A549 (cell line): ENCODE measurements around the gene LIG1. TPM values are rescaled to one million over a fixed set of nuclear protein-coding genes. Genes with fewer than 3 reads are reported as not detected.

ENCODE experiments used
- ATAC-seq, 2 experiments: fragments of 200-7000 bp in 1 of 2; fragments of >200 bp in 1 of 2; cut with Nextera tagmentation in 1 of 2; cut with Tn5 transposase in 1 of 2; 3 replicates each; pipeline versions ENCODE4 v1.8.0 to v1.9.1; 2018 to 2020; ENCODE audit warnings: mild to moderate bottlenecking in 1 of 2, moderate library complexity in 1 of 2
- CTCF ChIA-PET: fragments of 300-600 bp; sonication (Branson Sonifier 250); formaldehyde crosslinking; extraction: SDS; loops from one replicate; lab custom pipeline; 2021; ENCODE audit warnings: antibody characterized with exemption, inconsistent platforms; lab: Yijun Ruan, JAX
- POLR2A ChIA-PET: fragments of 350-600 bp; formaldehyde crosslinking; extraction: SDS; loops from one replicate; lab custom pipeline; 2021; ENCODE audit warnings: antibody characterized with exemption, inconsistent platforms; lab: Yijun Ruan, JAX
- DNase-seq, 2 experiments: peaks; one replicate each; pipeline versions ENCODE4 v3.0.0 to v3.0.0-alpha.2; 2011 to 2016; ENCODE audit warnings: low read depth in 1 of 2, low spot score in 1 of 2
- FAIRE-seq: peaks from 2 replicates; lab custom pipeline; 2011; peaks lifted over from hg19 to GRCh38; lab: Jason Lieb, UNC
- H3K27ac ChIP-seq, 2 experiments: fragments of >200 bp; sonication (Bioruptor Twin); formaldehyde crosslinking; 3 replicates each; pipeline ENCODE4 v1.5.1; 2016 to 2017
- H3K4me1 ChIP-seq: fragments of >200 bp; sonication (Bioruptor Twin); formaldehyde crosslinking; 3 replicates; pipeline ENCODE4 v1.6.1; 2016
- H3K4me2 ChIP-seq: fragments of >200 bp; sonication (Bioruptor Twin); formaldehyde crosslinking; 3 replicates; pipeline ENCODE4 v1.6.1; 2016
- H3K4me3 ChIP-seq: fragments of >200 bp; sonication (Bioruptor Twin); formaldehyde crosslinking; 3 replicates; pipeline ENCODE4 v1.5.1; 2016
- H3K9me3 ChIP-seq: fragments of >200 bp; sonication (Bioruptor Twin); formaldehyde crosslinking; 3 replicates; pipeline ENCODE4 v1.6.1; 2016
- CBX2 ChIP-seq: fragments of 200-600 bp; sonication (generic); IDR thresholded peaks from 2 replicates; pipeline ENCODE4 v1.6.1; 2016; ENCODE audit warnings: low read depth, mild to moderate bottlenecking, borderline replicate concordance
- CEBPB ChIP-seq, 2 experiments: fragments of >200 bp in 1 of 2; sonication (Bioruptor Twin) in 1 of 2; formaldehyde crosslinking in 1 of 2; IDR thresholded peaks; 2 replicates each; pipeline ENCODE4 v1.6.1; 2012 to 2016
- E2F6 ChIP-seq: IDR thresholded peaks from 2 replicates; pipeline ENCODE4 v1.6.1; 2012; ENCODE audit warnings: low read depth, borderline replicate concordance
- EHF ChIP-seq: fragments of 250-450 bp; sonication (Bioruptor Pico); IDR thresholded peaks from 2 replicates; pipeline ENCODE4 v1.5.0; 2020; ENCODE audit warnings: mild to moderate bottlenecking
- FOXS1 ChIP-seq: fragments of 250-450 bp; sonication (Bioruptor Pico); IDR thresholded peaks from 2 replicates; pipeline ENCODE4 v1.5.0; 2020; ENCODE audit warnings: mild to moderate bottlenecking, moderate library complexity
- HDAC2 ChIP-seq: fragments of 200-600 bp; sonication (generic); IDR thresholded peaks from 2 replicates; pipeline ENCODE4 v1.6.1; 2016
- HMGXB4 ChIP-seq: fragments of 250-450 bp; sonication (Bioruptor Pico); IDR thresholded peaks from 2 replicates; pipeline ENCODE4 v1.5.0; 2021; ENCODE audit warnings: mild to moderate bottlenecking, moderate library complexity, borderline replicate concordance
- HOXB13 ChIP-seq: fragments of 250-450 bp; sonication (Bioruptor Pico); IDR thresholded peaks from 2 replicates; pipeline ENCODE4 v1.5.0; 2020; ENCODE audit warnings: low read depth, mild to moderate bottlenecking, moderate library complexity
- KDM1A ChIP-seq: fragments of 200-600 bp; sonication (generic); IDR thresholded peaks from 2 replicates; pipeline ENCODE4 v1.6.1; 2016; ENCODE audit warnings: low read depth, mild to moderate bottlenecking
- MAZ ChIP-seq: fragments of 150-350 bp; IDR thresholded peaks from 2 replicates; pipeline ENCODE4 v1.6.1; 2014; ENCODE audit warnings: antibody characterized with exemption, low read depth, low read length, borderline replicate concordance
- MYC ChIP-seq: IDR thresholded peaks from 2 replicates; pipeline ENCODE4 v1.6.1; 2012; ENCODE audit warnings: mild to moderate bottlenecking, inconsistent platforms, low read length, improper control_type of control experiment, borderline replicate concordance
- NFE2L2 ChIP-seq: fragments of 150-350 bp; conservative IDR thresholded peaks from 2 replicates; pipeline ENCODE4 v1.6.1; 2014; ENCODE audit warnings: low read length
- PHF8 ChIP-seq: fragments of 200-600 bp; sonication (generic); IDR thresholded peaks from 2 replicates; pipeline ENCODE4 v1.6.1; 2016; ENCODE audit warnings: low read depth, mild to moderate bottlenecking, antibody characterized with exemption, moderate library complexity, borderline replicate concordance
- RARB ChIP-seq: fragments of 250-450 bp; sonication (Bioruptor Pico); IDR thresholded peaks from 2 replicates; pipeline ENCODE4 v1.8.0; 2021; ENCODE audit warnings: mild to moderate bottlenecking, moderate library complexity
- RCOR1 ChIP-seq: fragments of 150-350 bp; IDR thresholded peaks from 2 replicates; pipeline ENCODE4 v1.6.1; 2014; ENCODE audit warnings: antibody characterized with exemption, low read length, low read depth
- REST ChIP-seq: fragments of 200-600 bp; sonication (generic); IDR thresholded peaks from 2 replicates; pipeline ENCODE4 v1.6.1; 2016; ENCODE audit warnings: antibody characterized with exemption, mild to moderate bottlenecking, moderate library complexity
- SMC3 ChIP-seq: fragments of >200 bp; sonication (Bioruptor Twin); formaldehyde crosslinking; IDR thresholded peaks from 3 replicates; pipeline ENCODE4 v1.6.1; 2018; ENCODE audit warnings: inconsistent platforms
- TFCP2L1 ChIP-seq: fragments of 250-450 bp; sonication (Bioruptor Pico); IDR thresholded peaks from 2 replicates; pipeline ENCODE4 v1.5.0; 2021; ENCODE audit warnings: mild to moderate bottlenecking
- ZFP36 ChIP-seq: fragments of 450-650 bp; IDR thresholded peaks from 2 replicates; pipeline ENCODE4 v1.6.1; 2014; ENCODE audit warnings: borderline replicate concordance; ENCODE audit not compliant: partially characterized antibody
- WGBS: methylation state at CpG from one replicate; pipeline ENCODE4 v1.1.6; 2017; ENCODE audit errors: missing lambda C conversion rate; 5-methylcytosine and 5-hydroxymethylcytosine counted together
- polyA plus RNA-seq, 4 experiments: library from polyadenylated mRNA; depleted of rRNA in 3 of 4; stranded (reverse); fragments of >200 nt; fragmentation: RNase III in 1 of 4; extraction: RNeasy Plus Mini Kit Qiagen cat#74134 plus additional on column Dnase treatment in 1 of 4; gene quantifications; 2 replicates in 3 of 4; 3 replicates in 1 of 4; pipeline ENCODE4 v1.2.3, GENCODE V29; 2011 to 2017
- TF ChIP-seq, protein P1 (sequence below): fragments of 150-350 bp; IDR thresholded peaks from 2 replicates; pipeline ENCODE4 v1.6.1; 2014; ENCODE audit warnings: low read depth, mild to moderate bottlenecking, low read length
- TF ChIP-seq, protein P2 (sequence below): IDR thresholded peaks from 2 replicates; pipeline ENCODE4 v1.6.1; 2012

LIG1 gene
- polyA plus RNA-seq, 2 of the 4 experiments (the other 2 are of a cell fraction): 54.9 to 101 TPM

DNA sequence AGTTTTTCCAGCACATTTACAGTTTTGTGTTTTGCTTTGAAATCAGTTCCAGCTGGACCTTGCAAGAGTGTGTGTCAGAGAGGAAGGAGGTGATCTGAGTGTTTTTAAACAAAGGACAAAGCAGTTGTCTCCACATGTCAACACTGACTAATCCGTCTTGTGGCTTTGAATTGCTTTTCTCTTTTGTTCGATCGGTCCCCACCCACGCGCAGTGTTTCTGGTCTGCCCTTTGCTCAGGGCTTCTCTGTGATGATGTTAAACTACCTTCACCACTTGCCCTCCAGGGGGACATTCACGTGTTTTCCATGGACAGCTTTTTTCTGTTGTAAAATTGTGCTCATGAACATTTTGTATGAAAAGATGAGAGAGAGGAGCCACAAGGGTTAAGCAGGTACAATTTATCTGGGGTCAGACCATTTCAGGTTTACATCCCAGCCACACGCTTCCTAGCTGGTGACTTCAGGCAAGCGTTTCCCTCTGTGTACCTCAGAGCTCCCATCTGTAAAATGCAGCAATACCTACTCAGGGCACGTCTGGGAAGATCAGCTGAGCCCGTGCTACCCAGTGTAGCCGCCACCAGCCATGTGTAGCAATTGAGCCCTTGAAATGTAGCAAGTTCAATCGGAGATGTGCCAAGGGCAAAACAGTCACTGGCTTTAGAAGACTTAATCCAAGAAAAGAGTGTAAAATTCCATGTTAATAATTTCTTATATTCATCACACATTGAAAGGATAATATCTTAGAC, 46.1 kb downstream of the LIG1 start (continued):
- TF ChIP-seq ZFP36 (no peak), KDM1A (no peak), MAZ (no peak), EHF (CRISPR knock-in tag) (no peak), E2F6 (no peak)
- TF ChIP-seq, protein P1, sequence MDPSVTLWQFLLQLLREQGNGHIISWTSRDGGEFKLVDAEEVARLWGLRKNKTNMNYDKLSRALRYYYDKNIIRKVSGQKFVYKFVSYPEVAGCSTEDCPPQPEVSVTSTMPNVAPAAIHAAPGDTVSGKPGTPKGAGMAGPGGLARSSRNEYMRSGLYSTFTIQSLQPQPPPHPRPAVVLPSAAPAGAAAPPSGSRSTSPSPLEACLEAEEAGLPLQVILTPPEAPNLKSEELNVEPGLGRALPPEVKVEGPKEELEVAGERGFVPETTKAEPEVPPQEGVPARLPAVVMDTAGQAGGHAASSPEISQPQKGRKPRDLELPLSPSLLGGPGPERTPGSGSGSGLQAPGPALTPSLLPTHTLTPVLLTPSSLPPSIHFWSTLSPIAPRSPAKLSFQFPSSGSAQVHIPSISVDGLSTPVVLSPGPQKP: no peak

- DNase-seq (no peak), FAIRE-seq (no peak), ATAC-seq (no peak)
- Histone ChIP-seq H3K27ac (no peak overlapping the region), H3K4me3 (no peak overlapping the region), H3K4me1 (no peaks in the 10 kb centered on the region), H3K4me2 (no peak overlapping the region), H3K9me3 (no peaks in the 10 kb centered on the region)
- 92% methylated on average over 14 of the region's 14 CpGs for WGBS
- POLR2A ChIA-PET: interaction anchor here (1.1 kb wide), 1 partner anchor 12 kb away, joined by 4 read pairs; the partner anchor contains the start of gene PLA2G4C
- no peak for TF ChIP-seq NFE2L2
- no peak for TF ChIP-seq SMC3
- TF ChIP-seq PHF8: no peak
- TF ChIP-seq HOXB13 (CRISPR knock-in tag): no peak
- TF ChIP-seq CEBPB (IDR thresholded peaks at IDR 0.05): no peak
- no peak for TF ChIP-seq TFCP2L1 (CRISPR knock-in tag)
- no peak for TF ChIP-seq RARB (CRISPR knock-in tag)
- TF ChIP-seq, protein P1: no peak
- no peak for TF ChIP-seq HDAC2
- TF ChIP-seq, protein P2, sequence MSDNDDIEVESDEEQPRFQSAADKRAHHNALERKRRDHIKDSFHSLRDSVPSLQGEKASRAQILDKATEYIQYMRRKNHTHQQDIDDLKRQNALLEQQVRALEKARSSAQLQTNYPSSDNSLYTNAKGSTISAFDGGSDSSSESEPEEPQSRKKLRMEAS: no peak
- no peak for TF ChIP-seq RCOR1
- TF ChIP-seq FOXS1: no peak
- no peak for TF ChIP-seq REST
- no peak for TF ChIP-seq HMGXB4
- TF ChIP-seq CBX2: no peak
- TF ChIP-seq MYC: no peak
- CTCF ChIA-PET: interaction anchor here (1.7 to 10.4 kb wide), 3 partner anchors 13 to 30 kb away, joined by 3 to 111 read pairs (median 18); partner anchors contain the start of gene PLA2G4C
Observed at GRCh38 chr19:48122421-48122820, 47.7 kb downstream of the LIG1 start.
